Type B pancreatic cell (in vitro differentiated cells): ENCODE data around the gene MT1F. TPM values are rescaled to one million over a fixed set of nuclear protein-coding genes. Genes with fewer than 3 reads are reported as not detected.

Experiments
- DNase-seq: peaks from one replicate; pipeline ENCODE4 v3.0.0; 2021; ENCODE audit warnings: mixed read lengths; ENCODE audit not compliant: unreplicated experiment; ENCODE audit errors: extremely low spot score
- H3K27ac Mint-ChIP-seq: 2 replicates; pipeline ENCODE4 v1.8.0; 2021; ENCODE audit warnings: mild to moderate bottlenecking, mixed read lengths
- H3K27me3 Mint-ChIP-seq: 2 replicates; pipeline ENCODE4 v1.8.0; 2021; ENCODE audit warnings: mixed read lengths
- H3K36me3 Mint-ChIP-seq: 2 replicates; pipeline ENCODE4 v1.8.0; 2021; ENCODE audit warnings: mixed read lengths
- H3K4me1 Mint-ChIP-seq: one replicate; pipeline ENCODE4 v1.8.0; 2021; ENCODE audit warnings: mixed read lengths; ENCODE audit not compliant: unreplicated experiment
- H3K4me3 Mint-ChIP-seq: 2 replicates; pipeline ENCODE4 v1.8.0; 2021; ENCODE audit warnings: mild to moderate bottlenecking, mixed read lengths
- H3K9me3 Mint-ChIP-seq: 2 replicates; pipeline ENCODE4 v1.8.0; 2021; ENCODE audit warnings: mixed read lengths
- CTCF ChIP-seq: fragments of 200-600 bp; sonication (generic); conservative IDR thresholded peaks from 2 replicates; pipeline ENCODE4 v1.5.0; 2021; ENCODE audit warnings: antibody characterized with exemption, mild to moderate bottlenecking
- total RNA-seq: library from RNA; stranded (reverse); gene quantifications from 2 replicates; pipeline ENCODE4 v1.2.1, GENCODE V29; 2021; ENCODE audit warnings: low replicate concordance

MT1F gene
- total RNA-seq, 1 donor from 2014 or later: 6.5 TPM

DNA sequence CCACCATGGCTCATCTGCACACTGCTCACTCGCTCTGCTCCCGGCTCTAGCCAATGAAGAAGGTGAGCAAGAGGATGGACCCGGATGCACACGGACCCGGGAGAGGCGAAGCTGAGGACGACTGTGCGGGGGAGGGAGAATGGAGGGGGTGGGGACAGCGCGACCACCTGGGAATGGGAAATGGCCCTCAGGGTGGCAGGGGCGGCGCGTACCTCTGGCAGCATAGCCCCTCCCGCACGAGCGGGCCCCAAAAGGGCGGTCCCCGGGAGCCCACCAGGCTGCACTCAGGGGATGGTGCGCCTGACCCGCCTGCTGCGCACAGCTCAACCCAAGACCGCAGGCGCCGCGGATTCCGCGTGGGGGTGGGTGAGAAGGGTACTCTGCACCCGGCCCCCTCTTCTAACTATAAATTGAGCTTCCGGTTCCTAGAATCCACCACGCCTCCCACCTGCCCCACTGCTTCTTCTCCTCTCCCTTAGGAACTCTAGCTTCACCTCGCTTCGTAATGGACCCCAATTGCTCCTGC, 18.0 kb downstream of the MT1F start:
- Mint-ChIP-seq H3K9me3 (no peaks in the 10 kb centered on the region), H3K27me3 (peaks cover 90% of the 10 kb centered on the region)

GRCh38 chr16:56677474-56677873, 19.7 kb downstream of the MT1F start:
- Mint-ChIP-seq H3K27me3 (peaks cover 84% of the 10 kb centered on the region), H3K36me3 (no peaks in the 10 kb centered on the region), H3K4me3 (no peak overlapping the region), H3K27ac (no peak overlapping the region), H3K9me3 (no peaks in the 10 kb centered on the region), H3K4me1 (peaks cover 7% of the 10 kb centered on the region)
- no peak for TF ChIP-seq CTCF
- no peak for DNase-seq

More for the DNA sequence above, 18.0 kb downstream of the MT1F start:
- Mint-ChIP-seq H3K4me1 (peaks cover 3% of the 10 kb centered on the region), H3K36me3 (no peaks in the 10 kb centered on the region), H3K27ac (no peak overlapping the region), H3K4me3 (peak overlapping the region; percentile 76)
- no peak for TF ChIP-seq CTCF
- no peak for DNase-seq

DNA sequence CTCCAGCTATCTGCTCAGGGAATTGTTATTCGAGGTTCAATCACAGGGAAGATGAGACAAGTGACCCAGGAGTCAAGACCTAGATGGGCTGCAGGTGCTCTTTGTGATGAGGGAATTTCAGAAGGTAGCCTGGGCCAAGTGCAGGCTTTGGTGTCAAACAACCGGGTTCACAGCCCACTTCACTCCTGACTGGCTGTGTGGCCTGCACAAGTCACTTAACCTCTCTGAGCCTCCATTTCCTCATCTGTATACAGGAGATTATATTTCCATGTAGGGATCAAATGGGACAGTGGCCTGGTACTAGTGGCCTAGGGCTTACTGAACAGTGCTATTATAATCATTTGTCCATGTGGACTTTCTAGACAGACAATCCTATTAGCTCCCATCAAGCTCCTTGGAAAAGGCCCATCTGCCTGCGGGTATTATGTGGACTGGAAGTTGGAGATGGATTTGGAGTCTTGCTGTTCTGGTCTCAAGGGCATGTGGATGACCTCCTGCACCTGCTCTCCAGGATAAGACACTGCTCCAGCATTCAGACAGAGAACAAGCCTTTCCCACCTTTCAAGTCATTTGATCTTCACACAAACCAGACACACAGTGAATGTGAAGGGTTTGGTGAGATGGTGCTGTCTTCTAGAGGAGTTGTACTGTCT, 21.4 kb downstream of the MT1F start:
- Mint-ChIP-seq H3K4me3 (no peak overlapping the region), H3K36me3 (no peaks in the 10 kb centered on the region)
- no peak for TF ChIP-seq CTCF

GRCh38 chr16:56679818-56680217, 22.1 kb downstream of the MT1F start:
- H3K27ac Mint-ChIP-seq: no peak overlapping the region
- H3K36me3 Mint-ChIP-seq: no peaks in the 10 kb centered on the region
- H3K4me1 Mint-ChIP-seq: peaks cover 4% of the 10 kb centered on the region
- H3K4me3 Mint-ChIP-seq: no peak overlapping the region
- DNase-seq: no peak
- no peaks in the 10 kb centered on the region for H3K9me3 Mint-ChIP-seq
- peaks cover 74% of the 10 kb centered on the region for H3K27me3 Mint-ChIP-seq
- TF ChIP-seq CTCF: no peak

More for the DNA sequence above, 21.4 kb downstream of the MT1F start:
- Mint-ChIP-seq H3K9me3 (no peaks in the 10 kb centered on the region), H3K27me3 (peaks cover 76% of the 10 kb centered on the region), H3K4me1 (peaks cover 5% of the 10 kb centered on the region), H3K27ac (no peak overlapping the region)
- no peak for DNase-seq

DNA sequence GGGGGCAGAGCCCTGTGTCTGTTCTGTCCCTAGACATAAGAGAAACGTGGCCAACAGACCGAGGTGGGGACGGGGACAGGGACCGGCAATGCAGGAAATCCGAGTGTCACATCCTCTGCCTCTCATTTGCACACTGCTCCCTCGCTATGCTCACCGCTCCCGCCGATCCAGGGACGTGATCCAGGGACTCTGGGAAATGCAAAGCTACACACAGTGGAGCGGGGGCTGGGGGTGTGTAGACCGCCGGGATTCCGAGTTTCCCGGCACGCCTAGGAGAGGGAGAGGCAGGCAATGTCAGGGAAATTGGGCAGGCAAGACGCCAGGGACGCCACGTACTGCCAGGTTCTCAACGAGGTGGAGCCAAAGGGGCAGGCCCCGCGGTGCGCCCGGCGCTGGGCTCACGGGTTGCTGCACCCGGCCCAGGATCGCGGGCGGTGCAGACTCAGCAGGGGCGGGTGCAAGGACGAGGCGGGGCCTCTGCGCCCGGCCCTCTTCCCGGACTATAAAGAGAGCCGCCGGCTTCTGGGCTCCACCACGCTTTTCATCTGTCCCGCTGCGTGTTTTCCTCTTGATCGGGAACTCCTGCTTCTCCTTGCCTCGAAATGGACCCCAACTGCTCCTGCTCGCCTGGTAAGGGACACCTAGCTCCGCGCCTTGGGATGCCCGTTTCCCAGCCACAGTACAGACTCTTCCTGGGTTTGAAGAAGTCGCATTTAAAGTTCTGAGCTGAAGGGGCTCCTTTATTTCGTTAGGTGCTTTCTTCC, 24.4 kb downstream of the MT1F start, which contains the start of gene MT1X:
TSS of gene MT1X (plus strand) at position 532 of the 764 bp plus-strand sequence. CDS start at position 603, 71 bp downstream.
- no peak for TF ChIP-seq CTCF
- DNase-seq: peak; percentile 81
- Mint-ChIP-seq H3K27me3 (peaks cover 55% of the 10 kb centered on the region), H3K27ac (peak within 1 kb of the TSS; percentile 82), H3K4me3 (peak within 1 kb of the TSS; percentile 90), H3K36me3 (peaks cover 5% of the 10 kb centered on the region), H3K9me3 (peaks cover 4% of the 10 kb centered on the region), H3K4me1 (peaks cover 4% of the 10 kb centered on the region)
